Mucosa of rectum (tissue), 2 donors: ENCODE data around the gene DNAJC3.
"Not testable (repeated sequence)": the region's sequence is repeated elsewhere in the genome, so short reads cannot be mapped to it uniquely, and the experiment has no call there.

Source experiments
- H3K27ac ChIP-seq, 2 donors: one replicate each; pipeline ENCODE4 v1.7.0; 2013; ENCODE audit warnings: inconsistent platforms in 2 of 2, low read depth in 2 of 2, low read length in 2 of 2
- H3K27me3 ChIP-seq, 2 donors: one replicate each; pipeline ENCODE4 v1.7.0; 2013; ENCODE audit warnings: low read length in 2 of 2; ENCODE audit not compliant: control insufficient read depth in 2 of 2, insufficient read depth in 2 of 2
- H3K36me3 ChIP-seq, 2 donors: one replicate each; pipeline ENCODE4 v1.7.0; 2013; ENCODE audit warnings: low read length in 2 of 2; ENCODE audit not compliant: control insufficient read depth in 2 of 2, insufficient read depth in 2 of 2
- H3K4me1 ChIP-seq, 2 donors: one replicate each; pipeline ENCODE4 v1.7.0; 2013; ENCODE audit warnings: low read length in 2 of 2, mild to moderate bottlenecking in 1 of 2; ENCODE audit not compliant: control insufficient read depth in 2 of 2, insufficient read depth in 2 of 2
- H3K4me3 ChIP-seq, 2 donors: one replicate each; pipeline ENCODE4 v1.7.0; 2013; ENCODE audit warnings: low read length in 2 of 2
- H3K9ac ChIP-seq, 2 donors: one replicate each; pipeline ENCODE4 v1.7.0; 2013; ENCODE audit warnings: low read length in 2 of 2, low read depth in 1 of 2, mild to moderate bottlenecking in 1 of 2
- H3K9me3 ChIP-seq, 2 donors: one replicate each; pipeline ENCODE4 v1.7.0; 2013; ENCODE audit warnings: low read length in 2 of 2; ENCODE audit not compliant: control insufficient read depth in 2 of 2
- donor health status: healthy.
- donor health status: Normal muscosa, but diverticular disease.

DNAJC3 gene

DNA sequence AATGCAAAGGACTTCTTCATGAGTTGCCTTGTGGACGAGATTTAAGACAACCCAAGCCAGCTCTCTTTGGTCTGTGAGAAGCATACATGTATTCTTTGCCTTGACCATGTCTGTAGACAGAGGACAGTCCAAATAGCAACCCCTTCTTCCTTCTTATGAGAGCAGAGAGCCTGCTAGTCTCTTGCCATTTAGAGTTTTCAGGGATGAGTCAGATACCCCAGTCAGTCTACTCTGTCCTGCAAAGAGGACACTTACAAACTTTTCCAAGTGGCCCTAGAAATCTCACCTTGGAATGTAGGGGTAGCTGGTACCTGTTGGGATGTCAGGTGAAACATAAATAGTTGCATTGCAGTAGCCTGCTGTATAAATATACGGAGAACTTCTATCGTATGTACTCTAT is 36.7 kb downstream of the DNAJC3 start:
- Histone ChIP-seq H3K9ac (no peak overlapping the region), H3K36me3 (peaks cover 16 to 17% of the 10 kb centered on the region in 2 donors), H3K4me3 (no peak overlapping the region), H3K9me3 (no peaks in the 10 kb centered on the region), H3K27me3 (no peaks in the 10 kb centered on the region), H3K27ac (no peak overlapping the region), H3K4me1 (no peaks in the 10 kb centered on the region)

DNA sequence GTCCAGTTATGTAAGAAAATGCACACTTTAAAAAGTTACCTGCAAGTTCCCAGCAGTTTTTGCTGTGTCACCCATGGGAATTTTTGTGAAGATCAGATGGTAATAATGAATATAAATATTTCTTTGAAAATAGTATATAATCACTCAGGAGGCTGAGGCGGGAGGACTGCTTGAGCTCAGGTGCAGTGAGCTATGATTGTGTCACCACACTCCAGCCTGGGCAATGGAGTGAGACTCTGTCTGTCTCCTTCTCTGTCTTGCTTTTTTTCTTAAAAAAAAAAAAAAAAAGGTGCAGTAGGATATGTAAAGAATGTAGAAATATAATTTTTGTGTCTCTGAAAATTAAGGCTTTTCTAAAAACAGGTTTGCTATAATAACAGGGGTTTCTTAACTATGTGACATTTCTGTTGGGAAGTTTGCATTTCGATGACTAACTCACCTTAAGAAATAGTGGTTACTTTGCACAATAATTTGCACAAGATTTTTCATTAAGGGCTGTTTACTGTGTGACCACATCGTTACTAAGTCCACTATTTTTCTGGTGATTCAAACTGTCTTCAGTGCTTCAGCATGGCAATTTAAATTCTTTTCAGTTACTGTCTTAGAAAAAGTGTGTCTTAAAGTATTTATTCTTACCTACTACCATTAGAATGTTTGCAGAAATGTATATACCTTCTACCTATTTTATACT is 37.3 kb downstream of the DNAJC3 start:
- no peaks in the 10 kb centered on the region for H3K9me3 ChIP-seq
- no peaks in the 10 kb centered on the region for H3K27me3 ChIP-seq
- no peak overlapping the region for H3K4me3 ChIP-seq
- no peak overlapping the region for H3K9ac ChIP-seq
- H3K27ac ChIP-seq, result no peak overlapping the region
- no peaks in the 10 kb centered on the region for H3K4me1 ChIP-seq
- peaks cover 16 to 17% of the 10 kb centered on the region in 2 donors for H3K36me3 ChIP-seq

- H3K4me1 ChIP-seq, result no peaks in the 10 kb centered on the region
- no peak overlapping the region for H3K4me3 ChIP-seq
- H3K27ac ChIP-seq, result no peak overlapping the region
- H3K9ac ChIP-seq, result no peak overlapping the region
- no peaks in the 10 kb centered on the region for H3K27me3 ChIP-seq
- no peaks in the 10 kb centered on the region for H3K9me3 ChIP-seq
- H3K36me3 ChIP-seq, result peaks cover 12 to 17% of the 10 kb centered on the region in 2 donors
Observed at GRCh38 chr13:95716231-95716630, 39.3 kb downstream of the DNAJC3 start.

GRCh38 chr13:95722241-95722640 is 45.3 kb downstream of the DNAJC3 start:
- H3K36me3 ChIP-seq, result peaks cover 6 to 7% of the 10 kb centered on the region in 2 donors
- H3K27ac ChIP-seq, result no peak overlapping the region
- no peaks in the 10 kb centered on the region for H3K9me3 ChIP-seq
- no peak overlapping the region for H3K4me3 ChIP-seq
- no peak overlapping the region for H3K9ac ChIP-seq
- no peaks in the 10 kb centered on the region for H3K4me1 ChIP-seq
- H3K27me3 ChIP-seq, result no peaks in the 10 kb centered on the region

DNA sequence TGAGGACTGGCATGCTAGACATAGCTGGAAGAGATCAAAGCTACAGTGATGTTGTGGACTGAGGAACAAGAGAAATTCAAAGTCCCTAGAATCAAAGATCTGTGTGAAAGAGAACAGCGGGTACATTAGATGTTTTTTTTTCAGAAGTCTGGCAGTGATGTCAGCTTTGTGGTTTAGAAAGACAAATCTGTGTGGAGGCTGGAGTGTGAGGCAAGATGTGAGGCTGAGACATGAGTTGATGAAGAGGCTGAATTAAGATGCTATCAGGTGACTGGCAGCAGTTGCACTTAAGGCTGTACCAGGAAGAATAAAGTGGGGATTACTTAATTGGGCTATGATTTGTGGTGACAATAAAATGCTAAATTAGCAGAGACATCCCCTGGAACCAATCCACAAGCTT is 46.5 kb downstream of the DNAJC3 start:
- Histone ChIP-seq H3K27ac (no peak overlapping the region), H3K36me3 (peaks cover 6 to 7% of the 10 kb centered on the region in 2 donors), H3K4me3 (no peak overlapping the region), H3K27me3 (no peaks in the 10 kb centered on the region), H3K9me3 (no peaks in the 10 kb centered on the region), H3K4me1 (no peaks in the 10 kb centered on the region), H3K9ac (no peak overlapping the region)

- Histone ChIP-seq H3K4me1 (no peaks in the 10 kb centered on the region), H3K27ac (no peak overlapping the region), H3K36me3 (peaks cover 6 to 7% of the 10 kb centered on the region in 2 donors), H3K27me3 (no peaks in the 10 kb centered on the region), H3K9me3 (no peaks in the 10 kb centered on the region), H3K4me3 (no peak overlapping the region), H3K9ac (no peak overlapping the region)
Observed at GRCh38 chr13:95724252-95724651, 47.3 kb downstream of the DNAJC3 start.

- H3K9ac ChIP-seq, result no peak overlapping the region
- H3K9me3 ChIP-seq, result no peaks in the 10 kb centered on the region
- no peaks in the 10 kb centered on the region for H3K27me3 ChIP-seq
- H3K27ac ChIP-seq, result no peak overlapping the region
- no peak overlapping the region for H3K4me3 ChIP-seq
- peaks cover 6 to 7% of the 10 kb centered on the region in 2 donors for H3K36me3 ChIP-seq
- no peaks in the 10 kb centered on the region for H3K4me1 ChIP-seq
Observed at GRCh38 chr13:95726876-95727275, 49.9 kb downstream of the DNAJC3 start.

DNA sequence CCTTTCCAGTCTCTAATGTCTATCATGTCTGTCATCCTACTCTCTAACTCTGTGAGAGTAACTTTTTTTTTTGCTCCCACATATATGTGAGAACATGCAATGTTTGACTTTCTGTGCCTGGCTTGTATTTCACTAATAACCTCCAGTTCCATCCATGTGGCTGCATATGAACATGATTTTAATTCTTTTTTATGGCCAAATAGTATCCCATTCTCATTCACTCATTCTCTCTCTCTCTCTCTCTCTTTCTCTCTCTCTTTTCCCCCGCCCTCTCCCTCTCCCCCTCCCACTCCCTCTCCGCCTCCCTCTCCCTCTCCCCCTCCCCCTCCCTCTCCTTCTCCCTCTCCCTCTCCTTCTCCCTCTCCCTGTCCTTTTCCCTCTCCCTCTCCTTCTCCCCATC is 52.0 kb downstream of the DNAJC3 start:
- Histone ChIP-seq H3K36me3 (peaks cover 0 to 4% of the 10 kb centered on the region in 2 donors), H3K27ac (no peak overlapping the region), H3K27me3 (no peaks in the 10 kb centered on the region), H3K4me3 (no peak overlapping the region), H3K4me1 (no peaks in the 10 kb centered on the region), H3K9ac (no peak overlapping the region), H3K9me3 (no peaks in the 10 kb centered on the region)

DNA sequence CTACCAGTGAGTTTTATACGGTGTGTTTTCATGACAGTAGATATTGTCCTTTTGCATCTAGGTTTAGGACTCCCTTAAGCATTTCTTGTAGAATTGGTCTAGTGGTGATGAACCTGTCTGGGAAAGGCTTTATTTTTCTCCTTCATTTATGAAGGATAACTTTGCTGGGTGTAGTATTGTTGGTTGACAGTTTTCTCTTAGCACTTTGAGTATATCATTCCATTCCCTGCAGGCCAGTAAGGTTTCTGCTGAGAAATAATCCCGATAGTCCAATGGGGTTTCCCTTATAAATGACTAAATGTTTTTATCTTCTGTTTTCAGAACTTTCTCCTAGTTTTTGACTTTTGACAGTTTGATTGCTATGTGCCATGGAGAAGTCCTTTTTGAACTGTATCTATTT is 57.2 kb downstream of the DNAJC3 start:
- H3K9me3 ChIP-seq, result no peaks in the 10 kb centered on the region
- H3K9ac ChIP-seq, result no peak overlapping the region
- H3K4me1 ChIP-seq, result no peaks in the 10 kb centered on the region
- no peaks in the 10 kb centered on the region for H3K27me3 ChIP-seq
- H3K4me3 ChIP-seq, result no peak overlapping the region
- H3K27ac ChIP-seq, result no peak overlapping the region
- no peaks in the 10 kb centered on the region for H3K36me3 ChIP-seq

GRCh38 chr13:95740071-95740978 is 63.4 kb downstream of the DNAJC3 start:
- not testable (repeated sequence) for H3K9me3 ChIP-seq, H3K4me3 ChIP-seq, H3K27me3 ChIP-seq, H3K4me1 ChIP-seq, H3K27ac ChIP-seq, H3K36me3 ChIP-seq, H3K9ac ChIP-seq
